SH-SY5Y (cell line): ENCODE measurements around the gene MTCH1.

Experiments
- GATA2 ChIP-seq: IDR thresholded peaks from 2 replicates; pipeline ENCODE4 v1.6.1; 2011; ENCODE audit warnings: mild to moderate bottlenecking, low read depth, low read length
- GATA3 ChIP-seq: IDR thresholded peaks from 2 replicates; pipeline ENCODE4 v1.6.1; 2011; ENCODE audit warnings: low read depth, mild to moderate bottlenecking, low read length, moderate library complexity

DNA sequence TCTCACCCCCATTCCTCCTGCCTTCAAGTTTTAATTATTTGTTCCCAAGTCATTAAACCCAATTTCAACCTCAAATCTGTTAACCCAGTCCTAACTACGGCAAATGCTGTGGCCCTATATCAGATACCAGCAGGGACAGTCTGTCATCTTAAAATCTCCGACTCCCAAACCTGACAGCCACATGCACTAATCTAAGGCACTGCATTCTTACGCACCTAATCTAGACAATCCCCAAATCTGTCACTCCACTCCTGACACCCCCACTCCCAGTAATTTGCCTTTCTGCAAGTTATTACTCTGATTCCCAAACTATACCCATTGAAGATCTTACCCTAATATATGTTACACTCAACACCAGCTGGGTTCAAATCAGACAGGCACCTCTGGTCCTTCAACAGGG lies 2.5 kb downstream of the MTCH1 start:
- TF ChIP-seq GATA2 (no peak), GATA3 (no peak)
